ENCODE measurements around the gene TENT5C.

DNA sequence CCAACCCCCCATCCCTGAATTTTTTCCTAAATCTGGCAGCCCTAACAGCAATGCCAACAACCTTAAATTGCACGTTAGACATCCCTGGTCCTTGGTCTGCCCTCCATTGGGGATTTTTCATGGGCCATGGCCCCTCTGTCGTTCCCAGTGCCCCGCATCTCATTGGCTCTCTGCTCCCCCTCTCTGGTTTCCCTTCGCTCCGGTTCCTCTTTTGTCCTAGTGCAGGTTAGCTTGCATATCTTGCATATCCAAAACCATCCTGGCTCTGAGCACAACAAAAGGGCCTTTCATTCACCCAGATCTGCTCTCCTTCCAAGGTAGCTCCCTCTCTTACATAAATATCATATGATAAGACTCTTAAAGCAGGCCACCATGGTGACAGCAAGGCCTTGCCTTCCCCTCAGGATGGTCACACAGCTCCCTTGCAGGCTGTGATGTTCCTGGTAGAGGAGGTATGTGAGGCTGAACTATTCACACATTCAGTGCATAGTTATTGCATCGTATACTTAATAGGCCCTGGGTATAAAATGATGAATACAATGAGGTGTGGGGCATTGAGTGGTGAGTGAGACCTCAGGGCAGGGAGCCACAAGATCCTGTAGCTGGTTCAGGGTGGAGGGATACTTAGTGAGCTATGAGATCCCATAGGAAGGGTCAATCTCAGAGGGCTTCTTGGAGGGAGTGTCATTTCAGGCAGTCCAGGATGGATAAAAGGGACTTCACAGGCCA, 45.2 kb downstream of the TENT5C start:
- no peak for TF ChIP-seq PAX8 (IDR thresholded peaks at IDR 0.05)
- TF ChIP-seq SPI1 (IDR thresholded peaks at IDR 0.05; ENCODE audit: borderline replicate concordance, insufficient read depth, low read depth, low read length): no peak

Measured in GM12878 (cell line).